Neural crest cell (in vitro differentiated cells): ENCODE results near the gene ATG7. TPM values are rescaled to one million over a fixed set of nuclear protein-coding genes. Genes with fewer than 3 reads are reported as not detected.

Experiments
- DNase-seq: peaks from one replicate; pipeline ENCODE4 v3.0.0; 2021; ENCODE audit warnings: low read depth, mixed read lengths, low spot score
- H3K27ac Mint-ChIP-seq: one replicate; pipeline ENCODE4 v1.8.0; 2021; ENCODE audit warnings: mild to moderate bottlenecking, mixed read lengths; ENCODE audit not compliant: unreplicated experiment
- H3K27me3 Mint-ChIP-seq: 2 replicates; pipeline ENCODE4 v1.8.0; 2021; ENCODE audit warnings: low read depth, mild to moderate bottlenecking, mixed read lengths
- H3K36me3 Mint-ChIP-seq: 2 replicates; pipeline ENCODE4 v1.8.0; 2021; ENCODE audit warnings: low read depth, mild to moderate bottlenecking, mixed read lengths
- H3K4me1 Mint-ChIP-seq: 2 replicates; pipeline ENCODE4 v1.8.0; 2021; ENCODE audit warnings: mixed read lengths
- H3K4me3 Mint-ChIP-seq: one replicate; pipeline ENCODE4 v1.8.0; 2021; ENCODE audit warnings: mild to moderate bottlenecking, mixed read lengths
- H3K9me3 Mint-ChIP-seq: 2 replicates; pipeline ENCODE4 v1.8.0; 2021; ENCODE audit warnings: mixed read lengths
- CTCF ChIP-seq: fragments of 200-600 bp; sonication (generic); conservative IDR thresholded peaks from 2 replicates; pipeline ENCODE4 v1.5.0; 2021; ENCODE audit warnings: antibody characterized with exemption, mild to moderate bottlenecking
- total RNA-seq: library from RNA; stranded (reverse); gene quantifications from 2 replicates; pipeline ENCODE4 v1.2.1, GENCODE V29; 2021

The ATG7 gene
- total RNA-seq, 1 donor from 2014 or later, result 29.6 TPM

- H3K36me3 Mint-ChIP-seq, result no peaks in the 10 kb centered on the region
- no peaks in the 10 kb centered on the region for H3K27me3 Mint-ChIP-seq
- no peak overlapping the region for H3K27ac Mint-ChIP-seq
- H3K4me3 Mint-ChIP-seq, result no peak overlapping the region
- no peaks in the 10 kb centered on the region for H3K4me1 Mint-ChIP-seq
- DNase-seq, result no peak
- H3K9me3 Mint-ChIP-seq, result no peaks in the 10 kb centered on the region
- TF ChIP-seq CTCF, result no peak
Measured at GRCh38 chr3:11288021-11288491, 15.9 kb downstream of the ATG7 start.

- Mint-ChIP-seq H3K27ac (no peak overlapping the region), H3K27me3 (no peaks in the 10 kb centered on the region), H3K4me1 (no peaks in the 10 kb centered on the region), H3K9me3 (no peaks in the 10 kb centered on the region), H3K36me3 (no peaks in the 10 kb centered on the region), H3K4me3 (no peak overlapping the region)
- TF ChIP-seq CTCF, result no peak
- DNase-seq, result no peak
Measured at GRCh38 chr3:11288786-11289637, 16.8 kb downstream of the ATG7 start.

- H3K4me3 Mint-ChIP-seq, result no peak overlapping the region
- no peaks in the 10 kb centered on the region for H3K36me3 Mint-ChIP-seq
- H3K27me3 Mint-ChIP-seq, result no peaks in the 10 kb centered on the region
- no peak for DNase-seq
- H3K4me1 Mint-ChIP-seq, result no peaks in the 10 kb centered on the region
- no peaks in the 10 kb centered on the region for H3K9me3 Mint-ChIP-seq
- H3K27ac Mint-ChIP-seq, result no peak overlapping the region
- TF ChIP-seq CTCF, result no peak
Measured at GRCh38 chr3:11289864-11290263, 17.7 kb downstream of the ATG7 start.

GRCh38 chr3:11290743-11291680 is 18.8 kb downstream of the ATG7 start:
- no peak for DNase-seq
- TF ChIP-seq CTCF, result no peak
- Mint-ChIP-seq H3K9me3 (no peaks in the 10 kb centered on the region), H3K27me3 (no peaks in the 10 kb centered on the region), H3K36me3 (no peaks in the 10 kb centered on the region), H3K4me3 (no peak overlapping the region), H3K4me1 (no peaks in the 10 kb centered on the region), H3K27ac (no peak overlapping the region)

DNA sequence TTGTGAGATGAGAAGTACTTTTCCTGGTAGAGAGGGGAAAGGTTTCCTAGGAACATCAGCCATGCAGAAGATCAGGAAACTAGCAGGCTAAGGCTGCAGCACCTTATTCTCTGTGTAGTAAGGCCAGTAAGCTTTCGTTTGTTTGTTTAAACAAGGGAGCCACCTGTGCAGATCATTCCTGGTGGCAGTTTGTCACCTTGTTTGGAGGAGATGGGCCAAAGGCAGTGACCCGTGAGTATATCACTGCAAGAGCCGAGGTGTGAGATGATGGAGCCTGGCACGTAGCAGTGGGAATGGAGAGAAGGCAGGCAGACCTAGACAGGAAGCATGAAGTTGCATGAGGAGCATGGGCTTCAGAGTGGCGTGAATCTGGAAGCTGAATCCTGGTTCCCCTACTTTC is 19.6 kb downstream of the ATG7 start:
- DNase-seq, result no peak
- H3K36me3 Mint-ChIP-seq, result no peaks in the 10 kb centered on the region
- H3K27ac Mint-ChIP-seq, result no peak overlapping the region
- no peaks in the 10 kb centered on the region for H3K9me3 Mint-ChIP-seq
- no peaks in the 10 kb centered on the region for H3K4me1 Mint-ChIP-seq
- no peak for TF ChIP-seq CTCF
- H3K4me3 Mint-ChIP-seq, result no peak overlapping the region
- H3K27me3 Mint-ChIP-seq, result no peaks in the 10 kb centered on the region
